ENCODE data around the gene CLTCL1.

DNA sequence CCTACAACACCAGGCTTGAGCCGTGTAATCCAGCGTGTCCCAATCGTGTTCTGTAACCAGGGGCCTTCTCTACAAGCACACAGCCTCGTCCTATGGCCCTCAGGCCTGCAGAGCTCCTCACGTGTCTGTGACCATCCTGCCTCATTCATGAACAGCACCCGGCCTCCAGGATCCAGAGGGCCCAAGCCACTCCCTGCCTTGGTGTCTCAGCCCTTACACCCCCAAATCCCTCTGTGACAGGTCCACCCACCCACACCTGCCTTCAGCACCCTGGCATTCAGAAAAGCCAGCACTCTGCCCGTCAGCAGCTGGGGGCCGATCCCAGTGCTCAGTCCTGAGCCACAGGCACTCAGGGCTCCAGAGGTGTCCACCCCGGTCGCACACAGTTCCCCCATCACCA, 154.6 kb downstream of the CLTCL1 start:
- TF ChIP-seq POLR2A (IDR thresholded peaks at IDR 0.05; ENCODE audit: low read depth) (no peak), EP300 (IDR thresholded peaks at IDR 0.05) (no peak), POLR2AphosphoS5 (IDR thresholded peaks at IDR 0.05) (no peak)
- TF ChIP-seq, protein P1, sequence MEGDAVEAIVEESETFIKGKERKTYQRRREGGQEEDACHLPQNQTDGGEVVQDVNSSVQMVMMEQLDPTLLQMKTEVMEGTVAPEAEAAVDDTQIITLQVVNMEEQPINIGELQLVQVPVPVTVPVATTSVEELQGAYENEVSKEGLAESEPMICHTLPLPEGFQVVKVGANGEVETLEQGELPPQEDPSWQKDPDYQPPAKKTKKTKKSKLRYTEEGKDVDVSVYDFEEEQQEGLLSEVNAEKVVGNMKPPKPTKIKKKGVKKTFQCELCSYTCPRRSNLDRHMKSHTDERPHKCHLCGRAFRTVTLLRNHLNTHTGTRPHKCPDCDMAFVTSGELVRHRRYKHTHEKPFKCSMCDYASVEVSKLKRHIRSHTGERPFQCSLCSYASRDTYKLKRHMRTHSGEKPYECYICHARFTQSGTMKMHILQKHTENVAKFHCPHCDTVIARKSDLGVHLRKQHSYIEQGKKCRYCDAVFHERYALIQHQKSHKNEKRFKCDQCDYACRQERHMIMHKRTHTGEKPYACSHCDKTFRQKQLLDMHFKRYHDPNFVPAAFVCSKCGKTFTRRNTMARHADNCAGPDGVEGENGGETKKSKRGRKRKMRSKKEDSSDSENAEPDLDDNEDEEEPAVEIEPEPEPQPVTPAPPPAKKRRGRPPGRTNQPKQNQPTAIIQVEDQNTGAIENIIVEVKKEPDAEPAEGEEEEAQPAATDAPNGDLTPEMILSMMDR (IDR thresholded peaks at IDR 0.05), result no peak
